Uterus (tissue), 4 donors: ENCODE results near the gene NTN5. TPM values are rescaled to one million over a fixed set of nuclear protein-coding genes. Genes with fewer than 3 reads are reported as not detected.

Experiments
- DNase-seq, 2 donors: peaks; one replicate each; pipeline ENCODE4 v3.0.0-alpha.2; 2019 to 2020
- H3K27ac ChIP-seq, 2 donors: fragments of 200-600 bp; sonication (generic); 1 replicate in 1 of 2; 2 replicates in 1 of 2; pipeline ENCODE4 v1.5.1; 2016 to 2018
- H3K27me3 ChIP-seq, 2 donors: fragments of 200-600 bp; sonication (generic); one replicate each; pipeline ENCODE4 v1.5.1; 2018 to 2019; ENCODE audit warnings: control low read depth in 1 of 2
- H3K36me3 ChIP-seq, 2 donors: fragments of 200-600 bp; sonication (generic); one replicate each; pipeline ENCODE4 v1.5.1; 2019; ENCODE audit warnings: control low read depth in 1 of 2
- H3K4me1 ChIP-seq, 2 donors: fragments of 200-600 bp; sonication (generic); one replicate each; pipeline ENCODE4 v1.5.1; 2018 to 2019; ENCODE audit warnings: control low read depth in 1 of 2
- H3K4me3 ChIP-seq, 2 donors: fragments of 200-600 bp; sonication (generic); 1 replicate in 1 of 2; 2 replicates in 1 of 2; pipeline ENCODE4 v1.5.1; 2018 to 2019; ENCODE audit warnings: mild to moderate bottlenecking in 1 of 2
- H3K9me3 ChIP-seq, 2 donors: fragments of 200-600 bp; sonication (generic); one replicate each; pipeline ENCODE4 v1.5.1; 2019; ENCODE audit warnings: control low read depth in 1 of 2
- CTCF ChIP-seq, 4 experiments: fragments of 200-600 bp in 2 of 4; fragments of 450-650 bp in 2 of 4; sonication (generic) in 2 of 4; IDR thresholded peaks; one replicate each; pipeline ENCODE4 v1.5.1; 2016 to 2019; ENCODE audit warnings: antibody characterized with exemption in 4 of 4, mild to moderate bottlenecking in 2 of 4, moderate library complexity in 1 of 4
- POLR2A ChIP-seq, 2 donors: fragments of 450-650 bp; IDR thresholded peaks; one replicate each; pipeline ENCODE4 v1.6.1; 2016; ENCODE audit warnings: antibody characterized with exemption in 2 of 2, mild to moderate bottlenecking in 1 of 2, moderate library complexity in 1 of 2
- intact Hi-C: fragments of 100-400 bp; cut with DNase I; formaldehyde crosslinking; loops from one replicate; pipeline ENCODE4 v1.15.1; 2023; ENCODE audit warnings: low total_unique reads
- total RNA-seq, 4 donors: library from RNA; depleted of rRNA in 3 of 4; stranded (reverse); fragments of >200 nt in 3 of 4; gene quantifications; one replicate each; pipeline versions ENCODE4 v1.1.0 to v1.2.4, GENCODE V29; 2014 to 2023
- donor health status: DM: yes; HTN: yes; CAD: no.

NTN5 gene
- total RNA-seq, 4 donors from 2014 or later = 1.1 to 4.1 TPM; not detected in 2

- Histone ChIP-seq H3K27ac (peak overlapping the region; percentile 71 to 91), H3K4me1 (peaks cover 10 to 25% of the 10 kb centered on the region in 2 donors), H3K36me3 (no peaks in the 10 kb centered on the region), H3K4me3 (no peak overlapping the region), H3K27me3 (no peaks in the 10 kb centered on the region), H3K9me3 (no peaks in the 10 kb centered on the region)
- intact Hi-C loops = no loop called here
- DNase-seq = no peak
- TF ChIP-seq POLR2A (IDR thresholded peaks at IDR 0.05) = no peak
- TF ChIP-seq CTCF (IDR thresholded peaks at IDR 0.05) = no peak
These were observed 43.6 kb downstream of the NTN5 start for GRCh38 chr19:48629297-48629598.

- no peaks in the 10 kb centered on the region for H3K27me3 ChIP-seq
- H3K36me3 ChIP-seq = no peaks in the 10 kb centered on the region
- no peaks in the 10 kb centered on the region for H3K9me3 ChIP-seq
- H3K27ac ChIP-seq = no peak overlapping the region
- intact Hi-C loops = no loop called here
- DNase-seq = no peak
- peaks cover 5 to 22% of the 10 kb centered on the region in 2 donors for H3K4me1 ChIP-seq
- TF ChIP-seq POLR2A (IDR thresholded peaks at IDR 0.05) = no peak
- TF ChIP-seq CTCF (IDR thresholded peaks at IDR 0.05) = no peak
- no peak overlapping the region for H3K4me3 ChIP-seq
These were observed 44.1 kb downstream of the NTN5 start for GRCh38 chr19:48628486-48629296.

GRCh38 chr19:48627865-48628314 is 44.9 kb downstream of the NTN5 start:
- no peak overlapping the region for H3K4me3 ChIP-seq
- no peaks in the 10 kb centered on the region for H3K36me3 ChIP-seq
- peaks cover 0 to 28% of the 10 kb centered on the region in 2 donors for H3K4me1 ChIP-seq
- H3K9me3 ChIP-seq = no peaks in the 10 kb centered on the region
- DNase-seq = no peak
- no peak for TF ChIP-seq POLR2A (IDR thresholded peaks at IDR 0.05)
- no peak for TF ChIP-seq CTCF (IDR thresholded peaks at IDR 0.05)
- H3K27ac ChIP-seq = no peak overlapping the region
- intact Hi-C loops = no loop called here
- no peaks in the 10 kb centered on the region for H3K27me3 ChIP-seq

- no peaks in the 10 kb centered on the region for H3K27me3 ChIP-seq
- no peaks in the 10 kb centered on the region for H3K36me3 ChIP-seq
- no peak for TF ChIP-seq CTCF (IDR thresholded peaks at IDR 0.05)
- TF ChIP-seq POLR2A (IDR thresholded peaks at IDR 0.05) = no peak
- no peak for DNase-seq
- no peak overlapping the region for H3K27ac ChIP-seq
- no peak overlapping the region for H3K4me3 ChIP-seq
- peaks cover 0 to 28% of the 10 kb centered on the region in 2 donors for H3K4me1 ChIP-seq
- intact Hi-C loops = no loop called here
- no peaks in the 10 kb centered on the region for H3K9me3 ChIP-seq
These were observed 45.5 kb downstream of the NTN5 start for GRCh38 chr19:48627201-48627864.

- Histone ChIP-seq H3K4me3 (no peak overlapping the region), H3K27ac (no peak overlapping the region), H3K36me3 (no peaks in the 10 kb centered on the region), H3K9me3 (no peaks in the 10 kb centered on the region), H3K27me3 (no peaks in the 10 kb centered on the region), H3K4me1 (peaks cover 0 to 28% of the 10 kb centered on the region in 2 donors)
- intact Hi-C loops = no loop called here
- no peak for TF ChIP-seq CTCF (IDR thresholded peaks at IDR 0.05)
- TF ChIP-seq POLR2A (IDR thresholded peaks at IDR 0.05) = no peak
- no peak for DNase-seq
These were observed 46.9 kb downstream of the NTN5 start for GRCh38 chr19:48625891-48626327.
